NCI-H2107 (cell line): Measurements from ENCODE around the gene BRD4.
A peak's percentile ranks its signal among the peaks of the same experiment; 100 is the strongest.

Experiments used
- DNase-seq: peaks from one replicate; lab custom pipeline; 2025; lab: John Stamatoyannopoulos, UW

Gene BRD4

GRCh38 chr19:15225760-15226159, 106.6 kb downstream of the BRD4 start:
- DNase-seq = no peak

GRCh38 chr19:15223649-15224361, 108.5 kb downstream of the BRD4 start:
- DNase-seq = no peak

- DNase-seq = peak; percentile 72
Observed at GRCh38 chr19:15222738-15223648, 109.3 kb downstream of the BRD4 start.

GRCh38 chr19:15220833-15221232, 111.5 kb downstream of the BRD4 start:
- no peak for DNase-seq

- no peak for DNase-seq
Observed at GRCh38 chr19:15218501-15218900, 113.8 kb downstream of the BRD4 start.

GRCh38 chr19:15216363-15216762, 116.0 kb downstream of the BRD4 start:
- no peak for DNase-seq

GRCh38 chr19:15213715-15214381, 118.5 kb downstream of the BRD4 start:
- no peak for DNase-seq

- no peak for DNase-seq
Observed at GRCh38 chr19:15212711-15213110, 119.6 kb downstream of the BRD4 start.

- no peak for DNase-seq
Observed at GRCh38 chr19:15210323-15210781, 122.0 kb downstream of the BRD4 start.

- DNase-seq = no peak
Observed at GRCh38 chr19:15201374-15202023, 130.8 kb downstream of the BRD4 start.

GRCh38 chr19:15200553-15201364, 131.6 kb downstream of the BRD4 start, which contains the start of gene NOTCH3:
Gene NOTCH3 (minus strand): TSS chr19:15200995. CDS start chr19:15200905, 90 bp downstream.
- no peak for DNase-seq

- no peak for DNase-seq
Observed at GRCh38 chr19:15199661-15200552, 132.4 kb downstream of the BRD4 start.

GRCh38 chr19:15198951-15199660, 133.2 kb downstream of the BRD4 start:
- no peak for DNase-seq

- no peak for DNase-seq
Observed at GRCh38 chr19:15197942-15198341, 134.4 kb downstream of the BRD4 start.

GRCh38 chr19:15197275-15197941, 134.9 kb downstream of the BRD4 start:
- DNase-seq = no peak

GRCh38 chr19:15196360-15197005, 135.9 kb downstream of the BRD4 start:
- no peak for DNase-seq

- DNase-seq = peak; percentile 36
Observed at GRCh38 chr19:15195371-15196334, 136.7 kb downstream of the BRD4 start.
